ENCODE results near the gene GRID2. TPM values are rescaled to one million over a fixed set of nuclear protein-coding genes. Genes with fewer than 3 reads are reported as not detected.
A peak's percentile ranks its signal among the peaks of the same experiment; 100 is the strongest.

GRID2 gene
- total RNA-seq, 1 donor from 2014 or later: not detected

GRCh38 chr4:92962831-92963230 is 659.1 kb downstream of the GRID2 start:
- intact Hi-C loops (cut with DNase I): no loop called here
- H3K27me3 ChIP-seq (ENCODE audit: low read depth): no peaks in the 10 kb centered on the region
- TF ChIP-seq CTCF (IDR thresholded peaks at IDR 0.05): no peak
- DNase-seq (no peak), ATAC-seq (no peak)
- H3K36me3 ChIP-seq: no peaks in the 10 kb centered on the region
- H3K4me1 ChIP-seq: no peaks in the 10 kb centered on the region
- no peak overlapping the region for H3K4me3 ChIP-seq
- no peak overlapping the region for H3K27ac ChIP-seq
- no peaks in the 10 kb centered on the region for H3K9me3 ChIP-seq

DNA sequence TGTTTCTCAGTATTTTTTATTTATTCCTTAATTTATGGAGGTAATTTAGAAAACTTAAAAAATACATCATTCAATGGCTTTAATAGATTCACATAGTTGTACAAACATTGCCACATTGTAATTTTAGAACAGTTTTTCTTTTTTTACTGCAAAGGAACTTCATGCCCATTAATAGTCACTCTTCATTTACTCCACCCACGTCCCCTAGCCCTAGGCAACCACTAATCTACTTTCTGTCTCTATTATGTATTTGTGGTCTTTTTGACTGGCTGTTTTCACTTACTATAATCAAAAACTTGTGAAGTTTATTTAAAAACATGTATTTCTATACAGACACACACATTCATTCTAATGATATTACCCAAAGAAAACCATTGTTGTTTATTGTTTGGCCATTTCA is 664.8 kb downstream of the GRID2 start:
- ATAC-seq (no peak), DNase-seq (no peak)
- H3K27ac ChIP-seq: no peak overlapping the region
- intact Hi-C loops (cut with DNase I): no loop called here
- no peaks in the 10 kb centered on the region for H3K27me3 ChIP-seq (ENCODE audit: low read depth)
- H3K4me1 ChIP-seq: no peaks in the 10 kb centered on the region
- no peak overlapping the region for H3K4me3 ChIP-seq
- no peaks in the 10 kb centered on the region for H3K36me3 ChIP-seq
- no peak for TF ChIP-seq CTCF (IDR thresholded peaks at IDR 0.05)
- H3K9me3 ChIP-seq: no peaks in the 10 kb centered on the region

DNA sequence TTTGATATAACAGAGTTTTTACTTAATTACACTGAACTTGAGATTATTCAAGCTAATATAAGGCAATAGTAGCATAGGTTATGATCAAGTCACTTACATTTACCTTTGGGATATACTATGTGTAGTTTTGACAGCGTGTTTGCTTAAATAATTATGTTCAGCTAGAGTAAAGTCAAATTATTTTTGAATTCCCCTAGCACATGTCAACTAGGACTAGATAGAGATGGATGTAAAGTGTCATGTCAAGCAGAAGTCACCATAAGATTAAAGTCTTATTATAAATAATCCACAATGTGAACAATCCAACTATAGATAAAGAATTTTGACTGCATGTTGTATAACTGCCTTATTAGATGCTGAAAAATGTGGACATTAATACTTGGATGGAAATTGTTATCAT is 665.2 kb downstream of the GRID2 start:
- Histone ChIP-seq H3K27me3 (ENCODE audit: low read depth) (no peaks in the 10 kb centered on the region), H3K4me1 (no peaks in the 10 kb centered on the region), H3K4me3 (no peak overlapping the region), H3K36me3 (no peaks in the 10 kb centered on the region), H3K9me3 (no peaks in the 10 kb centered on the region), H3K27ac (no peak overlapping the region)
- intact Hi-C loops (cut with DNase I): no loop called here
- TF ChIP-seq CTCF (IDR thresholded peaks at IDR 0.05): no peak
- DNase-seq (no peak), ATAC-seq (no peak)

DNA sequence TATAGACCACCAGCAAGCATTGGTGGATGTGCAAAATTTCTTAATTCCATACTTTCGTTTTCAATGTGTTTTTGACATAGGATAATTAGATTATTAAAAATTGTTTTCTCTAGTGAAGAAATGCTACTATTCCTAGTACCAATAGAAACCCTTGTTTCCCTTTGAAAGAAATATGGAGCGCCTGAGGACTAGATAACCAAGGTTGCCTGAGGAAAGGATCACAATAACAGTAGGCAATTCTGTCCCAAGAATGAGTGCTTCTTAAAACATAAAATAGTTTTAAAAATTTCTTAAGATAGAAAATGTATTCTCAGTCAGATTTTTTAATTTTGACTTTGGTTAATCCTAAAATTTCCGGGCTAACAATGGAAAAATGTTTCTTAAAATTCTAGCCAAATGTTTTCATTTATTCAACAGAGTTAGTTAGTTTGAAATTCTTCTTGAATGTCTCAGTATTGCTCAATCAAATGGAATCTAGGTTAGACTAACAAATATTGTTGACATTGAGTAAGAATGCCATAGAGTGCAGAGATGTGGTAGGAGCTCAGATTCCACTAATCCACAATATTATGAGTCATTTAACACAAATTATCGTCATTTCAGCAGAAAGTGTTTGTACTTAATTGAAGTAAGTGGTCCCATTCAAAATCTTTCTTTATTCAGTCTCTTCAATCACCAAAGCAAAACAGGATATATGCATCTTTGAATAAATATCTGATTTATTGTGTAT is 666.0 kb downstream of the GRID2 start:
- Histone ChIP-seq H3K27ac (no peak overlapping the region), H3K27me3 (ENCODE audit: low read depth) (no peaks in the 10 kb centered on the region), H3K4me1 (no peaks in the 10 kb centered on the region), H3K4me3 (no peak overlapping the region), H3K9me3 (no peaks in the 10 kb centered on the region), H3K36me3 (no peaks in the 10 kb centered on the region)
- TF ChIP-seq CTCF (IDR thresholded peaks at IDR 0.05): no peak
- intact Hi-C loops (cut with DNase I): no loop called here
- ATAC-seq (peak; percentile 90 to 97), DNase-seq (no peak)

GRCh38 chr4:92970996-92971395 is 667.2 kb downstream of the GRID2 start:
- ATAC-seq: no peak
- Histone ChIP-seq H3K4me3 (no peak overlapping the region), H3K27ac (no peak overlapping the region), H3K4me1 (no peaks in the 10 kb centered on the region), H3K27me3 (ENCODE audit: low read depth) (no peaks in the 10 kb centered on the region), H3K36me3 (no peaks in the 10 kb centered on the region), H3K9me3 (no peaks in the 10 kb centered on the region)
- TF ChIP-seq CTCF (IDR thresholded peaks at IDR 0.05): no peak
- intact Hi-C loops (cut with DNase I): no loop called here
- DNase-seq: no peak

Measured in lower lobe of right lung (tissue), 2 donors.